H1 (cell line): ENCODE measurements around the gene ARHGEF25. TPM values are rescaled to one million over a fixed set of nuclear protein-coding genes. Genes with fewer than 3 reads are reported as not detected.

Experiments used
- CTCF ChIA-PET: fragments of 300-600 bp; sonication (Branson Sonifier 250); formaldehyde crosslinking; loops from one replicate; lab custom pipeline; 2021; ENCODE audit not compliant: partially characterized antibody; lab: Charles Lee
- POLR2A ChIA-PET: fragments of 300-600 bp; sonication (Branson Sonifier 250); formaldehyde crosslinking; loops from one replicate; lab custom pipeline; 2021; ENCODE audit warnings: inconsistent platforms; ENCODE audit not compliant: partially characterized antibody; lab: Charles Lee
- DNase-seq, 2 experiments: peaks; one replicate each; pipeline versions ENCODE4 v3.0.0 to v3.0.0-alpha.2; 2010 to 2022; ENCODE audit warnings: low spot score in 2 of 2, low read depth in 1 of 2, mixed read lengths in 1 of 2
- FAIRE-seq: peaks from 2 replicates; lab custom pipeline; 2011; peaks lifted over from hg19 to GRCh38; lab: Jason Lieb, UNC
- H2AFZ ChIP-seq: 2 replicates; pipeline ENCODE4 v1.8.1; 2012; ENCODE audit warnings: low read length, inconsistent platforms
- H2AK5ac ChIP-seq: 2 replicates; pipeline ENCODE4 v1.6.1; 2013; ENCODE audit warnings: low read depth, low read length
- H2BK120ac ChIP-seq: replicated peaks from 2 replicates; pipeline ENCODE3; 2013; ENCODE audit warnings: low read depth, low read length, inconsistent platforms
- H2BK12ac ChIP-seq: 2 replicates; pipeline ENCODE4 v1.6.1; 2013; ENCODE audit warnings: low read depth, low read length
- H2BK15ac ChIP-seq: 2 replicates; pipeline ENCODE4 v1.6.1; 2013; ENCODE audit warnings: low read length
- H2BK20ac ChIP-seq: 2 replicates; pipeline ENCODE4 v1.6.1; 2013; ENCODE audit warnings: low read length
- H2BK5ac ChIP-seq: 2 replicates; pipeline ENCODE4 v1.6.1; 2013; ENCODE audit warnings: low read depth, low read length
- H3K14ac ChIP-seq: 2 replicates; pipeline ENCODE4 v1.6.1; 2013; ENCODE audit warnings: inconsistent platforms; ENCODE audit not compliant: insufficient read length
- H3K18ac ChIP-seq: 2 replicates; pipeline ENCODE4 v1.6.1; 2013; ENCODE audit warnings: low read length; ENCODE audit errors: extremely low read depth
- H3K23ac ChIP-seq: 2 replicates; pipeline ENCODE4 v1.6.1; 2013; ENCODE audit warnings: inconsistent platforms; ENCODE audit not compliant: insufficient read length
- H3K23me2 ChIP-seq: 2 replicates; pipeline ENCODE4 v1.6.1; 2013; ENCODE audit warnings: low read depth, low read length
- H3K27ac ChIP-seq: 2 replicates; pipeline ENCODE4 v1.6.1; 2011; ENCODE audit warnings: low read depth, low read length, inconsistent platforms
- H3K27me3 ChIP-seq, 4 experiments: replicated peaks in 1 of 4; 1 replicate in 1 of 4; 2 replicates in 3 of 4; pipeline versions ENCODE4 v1.6.1 to v1.8.1; 2011 to 2013; ENCODE audit warnings: low read length in 3 of 4, mild to moderate bottlenecking in 3 of 4, inconsistent platforms in 2 of 4, mixed read lengths in 2 of 4, moderate library complexity in 1 of 4; ENCODE audit not compliant: control insufficient read depth in 3 of 4, insufficient read depth in 3 of 4; ENCODE audit errors: extremely low read depth in 1 of 4
- H3K36me3 ChIP-seq, 4 experiments: 2 replicates each; pipeline versions ENCODE4 v1.6.1 to v1.8.1; 2011 to 2013; ENCODE audit warnings: mild to moderate bottlenecking in 4 of 4, low read length in 3 of 4, moderate library complexity in 2 of 4, control low read depth in 1 of 4, inconsistent platforms in 1 of 4; ENCODE audit not compliant: insufficient read depth in 4 of 4, control insufficient read depth in 2 of 4
- H3K4ac ChIP-seq: replicated peaks from 2 replicates; pipeline ENCODE3; 2013; ENCODE audit warnings: low read length, low read depth, mixed read lengths, inconsistent platforms; ENCODE audit not compliant: insufficient read length
- H3K4me1 ChIP-seq, 4 experiments: replicated peaks in 1 of 4; 1 replicate in 1 of 4; 2 replicates in 3 of 4; pipeline versions ENCODE4 v1.6.1 to v1.8.1; 2011 to 2013; ENCODE audit warnings: low read length in 3 of 4, inconsistent platforms in 2 of 4, mixed read lengths in 1 of 4; ENCODE audit not compliant: insufficient read depth in 4 of 4, control insufficient read depth in 3 of 4
- H3K4me2 ChIP-seq, 2 experiments: 2 replicates each; pipeline versions ENCODE4 v1.6.1 to v1.8.1; 2011 to 2013; ENCODE audit warnings: low read depth in 2 of 2, low read length in 2 of 2, control low read depth in 1 of 2, inconsistent platforms in 1 of 2, mild to moderate bottlenecking in 1 of 2; ENCODE audit not compliant: insufficient read depth in 1 of 2
- H3K4me3 ChIP-seq, 4 experiments: fragments of 200-600, 300-600 bp in 1 of 4; sonication (generic), shearing (Covaris generic), sonication (Bioruptor Twin) in 1 of 4; 2 replicates each; pipeline versions ENCODE4 v1.5.1 to v1.8.1; 2011 to 2016; ENCODE audit warnings: low read length in 4 of 4, low read depth in 3 of 4, control low read depth in 2 of 4, inconsistent platforms in 2 of 4, mild to moderate bottlenecking in 2 of 4, mixed read lengths in 1 of 4, moderate library complexity in 1 of 4; ENCODE audit not compliant: insufficient read depth in 2 of 4; ENCODE audit errors: extremely low read depth in 1 of 4
- H3K56ac ChIP-seq: replicated peaks from 2 replicates; pipeline ENCODE3; 2013; ENCODE audit warnings: low read depth, mild to moderate bottlenecking, mixed read lengths, low read length, inconsistent platforms; ENCODE audit not compliant: insufficient read length
- H3K79me1 ChIP-seq: 2 replicates; pipeline ENCODE4 v1.6.1; 2013; ENCODE audit warnings: low read depth, low read length, control low read depth
- H3K79me2 ChIP-seq, 2 experiments: 2 replicates each; pipeline versions ENCODE4 v1.6.1 to v1.8.1; 2012 to 2013; ENCODE audit warnings: low read length in 2 of 2, mild to moderate bottlenecking in 2 of 2, inconsistent platforms in 1 of 2; ENCODE audit not compliant: insufficient read depth in 2 of 2, control insufficient read depth in 1 of 2
- H3K9ac ChIP-seq, 4 experiments: replicated peaks in 1 of 4; 1 replicate in 1 of 4; 2 replicates in 3 of 4; pipeline versions ENCODE4 v1.6.1 to v1.8.1; 2011 to 2013; ENCODE audit warnings: low read depth in 3 of 4, low read length in 3 of 4, control low read depth in 2 of 4, mild to moderate bottlenecking in 2 of 4, moderate library complexity in 2 of 4, inconsistent platforms in 1 of 4; ENCODE audit errors: extremely low read depth in 1 of 4
- H3K9me3 ChIP-seq, 2 experiments: 2 replicates each; pipeline versions ENCODE4 v1.6.1 to v1.8.1; 2012 to 2013; ENCODE audit warnings: mild to moderate bottlenecking in 2 of 2, moderate library complexity in 2 of 2, control low read depth in 1 of 2, inconsistent platforms in 1 of 2, low read depth in 1 of 2, low read length in 1 of 2, mixed read lengths in 1 of 2; ENCODE audit not compliant: insufficient read depth in 2 of 2
- H4K20me1 ChIP-seq, 2 experiments: replicated peaks in 1 of 2; 2 replicates each; pipeline versions ENCODE3 to v1.8.1; 2011 to 2013; ENCODE audit warnings: inconsistent platforms in 2 of 2, low read length in 2 of 2, mild to moderate bottlenecking in 1 of 2; ENCODE audit not compliant: insufficient read depth in 2 of 2, control insufficient read depth in 1 of 2
- H4K5ac ChIP-seq: 2 replicates; pipeline ENCODE4 v1.6.1; 2013; ENCODE audit warnings: low read length, low read depth, mixed read lengths, inconsistent platforms; ENCODE audit not compliant: insufficient read length
- H4K8ac ChIP-seq: 2 replicates; pipeline ENCODE4 v1.8.0; 2013; ENCODE audit warnings: mild to moderate bottlenecking, moderate library complexity, low read length, inconsistent platforms; ENCODE audit not compliant: insufficient read depth; ENCODE audit errors: extremely low read depth
- H4K91ac ChIP-seq: replicated peaks from 2 replicates; pipeline ENCODE3; 2013; ENCODE audit warnings: low read length, mixed read lengths, inconsistent platforms; ENCODE audit not compliant: insufficient read length
- ATF2 ChIP-seq: IDR thresholded peaks from 2 replicates; pipeline ENCODE4 v1.6.1; 2012; ENCODE audit warnings: low read length, inconsistent platforms
- BRCA1 ChIP-seq: IDR thresholded peaks from 2 replicates; pipeline ENCODE4 v1.6.1; 2012; ENCODE audit warnings: low read depth, low read length, improper control_type of control experiment
- EP300 ChIP-seq, 2 experiments: IDR thresholded peaks; 1 replicate in 1 of 2; 2 replicates in 1 of 2; pipeline ENCODE4 v1.6.1; 2011 to 2012; ENCODE audit warnings: low read depth in 2 of 2, low read length in 2 of 2, mild to moderate bottlenecking in 2 of 2, borderline replicate concordance in 1 of 2, inconsistent platforms in 1 of 2, moderate library complexity in 1 of 2
- JUN ChIP-seq: IDR thresholded peaks from 2 replicates; pipeline ENCODE4 v1.6.1; 2011; ENCODE audit warnings: low read depth, mild to moderate bottlenecking, improper control_type of control experiment, low read length
- JUND ChIP-seq: IDR thresholded peaks from 2 replicates; pipeline ENCODE4 v1.6.1; 2011; ENCODE audit warnings: mild to moderate bottlenecking, improper control_type of control experiment, low read length
- NRF1 ChIP-seq: IDR thresholded peaks from 2 replicates; pipeline ENCODE4 v1.6.1; 2011; ENCODE audit warnings: mild to moderate bottlenecking, low read depth, low read length, improper control_type of control experiment
- PHF8 ChIP-seq: fragments of 200-600 bp; sonication (generic); conservative IDR thresholded peaks from 2 replicates; pipeline ENCODE4 v1.7.1; 2012; ENCODE audit warnings: low read depth, mild to moderate bottlenecking, inconsistent platforms, low read length, moderate library complexity
- RBBP5 ChIP-seq: IDR thresholded peaks from 2 replicates; pipeline ENCODE4 v1.7.1; 2012; ENCODE audit warnings: low read depth, mild to moderate bottlenecking, inconsistent platforms, low read length, moderate library complexity, borderline replicate concordance
- RXRA ChIP-seq: IDR thresholded peaks from 2 replicates; pipeline ENCODE4 v1.6.1; 2011; ENCODE audit warnings: low read depth, mild to moderate bottlenecking, low read length, moderate library complexity; ENCODE audit not compliant: insufficient read depth
- SP2 ChIP-seq: IDR thresholded peaks from 2 replicates; pipeline ENCODE4 v1.6.1; 2012; ENCODE audit warnings: mild to moderate bottlenecking, low read length, inconsistent platforms
- SRF ChIP-seq: IDR thresholded peaks from 2 replicates; pipeline ENCODE4 v1.6.1; 2011; ENCODE audit warnings: mild to moderate bottlenecking, low read depth, low read length, moderate library complexity
- WGBS, 2 experiments: shearing (Covaris generic) in 1 of 2; methylation state at CpG; one replicate each; pipeline versions ENCODE4 v1.1.6 to v1.1.7; 2013 to 2015; ENCODE audit warnings: low lambda C conversion rate in 2 of 2, mixed read lengths in 2 of 2, inconsistent platforms in 1 of 2, low coverage in 1 of 2, missing lambda C conversion rate in 1 of 2; ENCODE audit not compliant: insufficient replicate concordance in 2 of 2, insufficient coverage in 1 of 2, insufficient read length in 1 of 2; ENCODE audit errors: extremely low coverage in 1 of 2, missing lambda C conversion rate in 1 of 2; 5-methylcytosine and 5-hydroxymethylcytosine counted together
- polyA plus RNA-seq, 7 experiments: library from polyadenylated mRNA; depleted of rRNA in 3 of 7; stranded (reverse) in 5 of 7; unstranded in 2 of 7; fragments of >200 nt in 5 of 7; fragments of 200-250 nt in 2 of 7; gene quantifications; 1 replicate in 5 of 7; 2 replicates in 1 of 7; 4 replicates in 1 of 7; pipeline versions ENCODE4 v1.2.1 to v1.2.3, GENCODE V29; 2011 to 2013; ENCODE audit warnings: missing spikeins in 2 of 7, mixed read lengths in 2 of 7
- total RNA-seq: library from RNA; stranded (reverse); fragmentation: NEBNext Ultra II Directional; extraction: Animal tissue kit (Norgen Biotek cat#: 25700); gene quantifications from 2 replicates; pipeline ENCODE4 v1.2.1, GENCODE V29; 2021

The ARHGEF25 gene
- total and polyA plus RNA-seq, 2 of the 8 experiments (the other 6 are each of a cell fraction or from before 2014, with no cell fraction given): 5.9 to 8.8 TPM

- peaks cover 0 to 29% of the 10 kb centered on the region in 2 experiments for H4K20me1 ChIP-seq
- no peak overlapping the region for H3K27ac ChIP-seq
- H2BK120ac ChIP-seq: no peak overlapping the region
- WGBS, 2 experiments: 73% methylated on average over 5 of the region's 5 CpGs; no CpG with 5 or more reads in 1 of the 2 experiments
- no peak overlapping the region for H2BK15ac ChIP-seq
- H4K5ac ChIP-seq: no peak overlapping the region
- H3K4ac ChIP-seq: no peak overlapping the region
- no peaks in the 10 kb centered on the region; a peak in 1 of 4 replicates for H3K9me3 ChIP-seq
- H3K23me2 ChIP-seq: peaks cover 9% of the 10 kb centered on the region; the same call in 1 of the 2 replicates
- 0 out of 2 replicates have a peak, but pooled peaks cover 2% of the 10 kb centered on the region for H3K79me1 ChIP-seq
- no peaks in the 10 kb centered on the region; a peak in 1 of 8 replicates for H3K36me3 ChIP-seq
- no peak overlapping the region for H4K91ac ChIP-seq
- ChIA-PET POLR2A (interaction anchor here (1.3 to 1.6 kb wide), 3 partner anchors 104 to 148 kb away, joined by 3 read pairs; partner anchors contain the start of genes DDIT3, EEF1AKMT3, METTL1 and TSPAN31), CTCF (interaction anchor here (0.7 to 10.7 kb wide), 5 partner anchors 11 to 112 kb away, joined by 3 to 201 read pairs (median 3); partner anchors contain the start of genes ARHGEF25 and DTX3)
- no peak overlapping the region for H3K23ac ChIP-seq
- no peak overlapping the region for H3K14ac ChIP-seq
- no peak overlapping the region for H2AK5ac ChIP-seq
- H2BK5ac ChIP-seq: no peak overlapping the region
- H3K18ac ChIP-seq: no peak overlapping the region
- no peak overlapping the region for H3K9ac ChIP-seq
- no peak overlapping the region for H2BK12ac ChIP-seq
- H3K4me1 ChIP-seq: peaks cover 0 to 35% (median 26%) of the 10 kb centered on the region in 4 experiments; a peak in 6 of 7 replicates
- H3K79me2 ChIP-seq: no peaks in the 10 kb centered on the region
- H3K56ac ChIP-seq: no peak overlapping the region
- H2AFZ ChIP-seq: no peak overlapping the region
- DNase-seq (no peak), FAIRE-seq (no peak)
- H2BK20ac ChIP-seq: no peak overlapping the region
- no peak overlapping the region for H3K4me2 ChIP-seq
- no peak overlapping the region for H4K8ac ChIP-seq
- peaks cover 93 to 100% (median 99%) of the 10 kb centered on the region in 4 experiments for H3K27me3 ChIP-seq
- H3K4me3 ChIP-seq: no peak overlapping the region
- TF ChIP-seq SRF: no peak
- no peak for TF ChIP-seq BRCA1
- no peak for TF ChIP-seq ATF2
- TF ChIP-seq NRF1: no peak
- TF ChIP-seq JUN: no peak
- no peak for TF ChIP-seq EP300 (IDR thresholded peaks at IDR 0.05; ENCODE audit: borderline replicate concordance in 1 of 2, low read depth in 2 of 2, low read length in 2 of 2)
- TF ChIP-seq SP2: no peak
- no peak for TF ChIP-seq PHF8
- no peak for TF ChIP-seq JUND
- no peak for TF ChIP-seq RXRA
- no peak for TF ChIP-seq RBBP5
These were observed 12.7 kb downstream of the ARHGEF25 start for GRCh38 chr12:57623811-57624390.
